ENCODE measurements around the gene ELFN2. TPM values are rescaled to one million over a fixed set of nuclear protein-coding genes. Genes with fewer than 3 reads are reported as not detected.

The ELFN2 gene
- total RNA-seq, 2 experiments from 2014 or later, result 0.63 to 1.8 TPM

GRCh38 chr22:37430941-37431340, 3.7 kb upstream of the ELFN2 start:
- Histone ChIP-seq H3K4me1 (ENCODE audit: insufficient read depth, low read length, poor library complexity, severe bottlenecking) (no peaks in the 10 kb centered on the region), H3K4me2 (ENCODE audit: low read length) (no peak overlapping the region), H2AFZ (ENCODE audit: low read length) (no peak overlapping the region), H3K27ac (ENCODE audit: low read depth, low read length, poor library complexity, severe bottlenecking) (no peak overlapping the region), H4K20me1 (ENCODE audit: insufficient read depth, low read length) (no peaks in the 10 kb centered on the region), H3K79me2 (ENCODE audit: insufficient read depth, low read depth, low read length) (no peaks in the 10 kb centered on the region), H3K9me3 (ENCODE audit: low read length) (no peaks in the 10 kb centered on the region), H3K4me3 (ENCODE audit: low read depth, low read length, poor library complexity, severe bottlenecking) (no peak overlapping the region), H3K9me2 (ENCODE audit: insufficient read depth, low read length) (no peaks in the 10 kb centered on the region), H3K36me3 (ENCODE audit: insufficient read depth, low read length) (no peaks in the 10 kb centered on the region)
- BruUV-seq (replicated peaks), result no TSS peak
- ChIA-PET POLR2A (no interaction called here), CTCF (ENCODE audit: unreplicated experiment) (no interaction called here)
- TF ChIP-seq CTCF (conservative IDR thresholded peaks at IDR 0.05; ENCODE audit: low read length), result no peak
- TF ChIP-seq EZH2phosphoT487 (IDR thresholded peaks at IDR 0.05; ENCODE audit: borderline replicate concordance, low read depth, low read length), result no peak
- intact Hi-C loops (cut with micrococcal nuclease; ENCODE audit: unreplicated experiment), result no loop called here
- no peak for DNase-seq (ENCODE audit: low spot score)

GRCh38 chr22:37428649-37429586, 1.6 kb upstream of the ELFN2 start:
- intact Hi-C loops (cut with micrococcal nuclease; ENCODE audit: unreplicated experiment), result loop anchor here (1.0 kb wide), 2 partner anchors 112 to 162 kb away; no protein-coding TSS in a partner anchor
- Histone ChIP-seq H3K4me1 (ENCODE audit: insufficient read depth, low read length, poor library complexity, severe bottlenecking) (no peaks in the 10 kb centered on the region), H3K9me2 (ENCODE audit: insufficient read depth, low read length) (no peaks in the 10 kb centered on the region), H2AFZ (ENCODE audit: low read length) (no peak overlapping the region), H3K79me2 (ENCODE audit: insufficient read depth, low read depth, low read length) (no peaks in the 10 kb centered on the region), H3K36me3 (ENCODE audit: insufficient read depth, low read length) (no peaks in the 10 kb centered on the region), H3K9me3 (ENCODE audit: low read length) (no peaks in the 10 kb centered on the region), H3K4me3 (ENCODE audit: low read depth, low read length, poor library complexity, severe bottlenecking) (no peak overlapping the region), H4K20me1 (ENCODE audit: insufficient read depth, low read length) (no peaks in the 10 kb centered on the region), H3K4me2 (ENCODE audit: low read length) (no peak overlapping the region), H3K27ac (ENCODE audit: low read depth, low read length, poor library complexity, severe bottlenecking) (no peak overlapping the region)
- CTCF ChIA-PET (ENCODE audit: unreplicated experiment), result interaction anchor here (1.1 to 1.2 kb wide), 2 partner anchors 29 to 111 kb away, joined by 3 to 4 read pairs; no protein-coding TSS in a partner anchor
- peak; percentile 75 for DNase-seq (ENCODE audit: low spot score)
- POLR2A ChIA-PET, result no interaction called here
- BruUV-seq (replicated peaks), result no TSS peak
- TF ChIP-seq EZH2phosphoT487 (IDR thresholded peaks at IDR 0.05; ENCODE audit: borderline replicate concordance, low read depth, low read length), result no peak
- peak; percentile 95 for TF ChIP-seq CTCF (conservative IDR thresholded peaks at IDR 0.05; ENCODE audit: low read length)

All from OCI-LY7 (cell line).